ENCODE measurements around the gene AOPEP. TPM values are rescaled to one million over a fixed set of nuclear protein-coding genes. Genes with fewer than 3 reads are reported as not detected.

The AOPEP gene
- polyA plus RNA-seq, 4 donors = 23.5 to 54.6 (median 50.4) TPM

DNA sequence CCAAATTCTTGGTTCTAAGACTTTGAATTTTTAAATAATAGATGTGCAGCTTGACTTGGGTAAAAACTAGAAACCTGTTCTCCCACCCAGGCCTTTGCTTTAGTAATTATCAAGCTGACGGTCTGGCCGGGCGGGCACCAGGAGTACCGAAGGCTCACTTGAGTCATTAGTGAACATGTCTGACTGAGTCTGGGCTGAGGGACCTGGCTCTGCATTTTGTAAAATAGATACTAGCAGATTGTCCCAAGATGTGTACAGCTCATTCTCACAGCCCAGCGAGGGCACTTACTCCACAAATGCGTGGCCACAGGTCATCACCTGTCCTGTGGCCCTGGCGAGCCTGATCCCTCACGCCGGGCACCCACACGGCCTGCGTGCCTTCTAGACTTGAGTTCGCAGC is 374.8 kb downstream of the AOPEP start:
- DNase-seq (ENCODE audit: low read depth in 4 of 4, low spot score in 3 of 4) = no peak

DNA sequence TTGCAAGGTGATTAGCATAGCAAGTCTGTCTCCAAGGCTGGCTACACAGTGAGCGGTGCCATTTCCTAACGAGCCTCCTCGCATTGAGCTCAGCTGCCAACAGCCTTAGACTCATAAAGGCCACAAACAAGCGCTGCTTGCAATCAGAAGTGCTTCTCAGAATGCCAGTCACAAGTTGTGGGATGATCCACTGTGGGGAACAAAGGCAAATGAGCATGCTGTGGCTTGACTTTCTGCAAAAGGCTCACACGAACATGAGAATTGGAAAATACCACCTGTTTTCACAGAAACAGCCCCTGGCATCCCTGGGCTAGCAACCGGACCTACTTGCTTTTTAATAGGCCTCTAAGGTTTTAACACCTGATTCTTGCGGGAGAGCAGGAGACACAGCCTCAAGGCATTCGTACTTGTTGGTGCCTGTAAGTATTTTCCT is 375.5 kb downstream of the AOPEP start:
- DNase-seq (ENCODE audit: low read depth in 4 of 4, low spot score in 3 of 4) = no peak

DNA sequence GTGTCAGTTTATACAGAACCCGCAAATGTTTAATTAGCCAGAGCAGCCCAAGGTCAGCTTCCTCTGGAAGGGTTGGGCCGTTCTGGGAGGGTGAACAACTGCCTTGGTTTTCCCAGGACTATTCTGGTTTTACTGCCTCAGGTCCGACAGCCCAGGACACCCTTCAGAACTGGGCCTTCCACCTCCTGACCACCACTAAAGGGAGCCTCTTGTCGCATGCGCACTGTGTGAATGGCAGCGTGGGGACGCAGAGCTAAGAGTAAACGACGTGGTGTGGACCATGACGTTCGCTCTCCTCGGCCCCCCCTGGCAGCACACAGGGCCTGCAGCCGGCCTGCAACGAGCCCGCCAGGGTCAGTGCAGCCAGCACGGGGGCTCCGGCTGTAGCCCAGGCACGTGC is 376.1 kb downstream of the AOPEP start:
- DNase-seq (ENCODE audit: low read depth in 4 of 4, low spot score in 3 of 4) = no peak

DNA sequence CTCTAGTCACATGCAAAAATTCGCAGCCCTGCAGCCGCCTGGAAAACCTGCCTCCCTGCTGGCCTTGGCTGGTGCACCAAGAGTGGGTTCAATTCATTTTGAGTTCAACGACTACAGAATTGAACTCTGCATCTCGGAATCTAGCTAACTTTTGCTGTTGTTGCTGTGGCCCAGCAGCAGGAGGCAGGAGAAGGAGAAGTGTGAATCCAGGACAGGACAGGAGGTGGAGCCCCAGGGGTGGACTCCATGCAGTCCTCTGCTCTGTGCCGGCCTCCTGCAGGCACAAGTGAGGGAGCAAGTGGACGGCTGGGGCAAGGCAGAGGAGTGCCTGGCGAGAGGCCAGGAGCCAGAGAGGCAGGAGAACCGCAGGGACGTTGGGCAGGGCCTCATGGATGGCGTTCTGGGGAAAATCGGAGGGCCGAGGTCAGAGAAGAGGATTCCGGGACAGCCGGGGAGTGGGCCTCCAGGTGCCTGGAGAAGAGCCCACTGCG is 376.8 kb downstream of the AOPEP start:
- no peak for DNase-seq (ENCODE audit: low read depth in 4 of 4, low spot score in 3 of 4)

DNA sequence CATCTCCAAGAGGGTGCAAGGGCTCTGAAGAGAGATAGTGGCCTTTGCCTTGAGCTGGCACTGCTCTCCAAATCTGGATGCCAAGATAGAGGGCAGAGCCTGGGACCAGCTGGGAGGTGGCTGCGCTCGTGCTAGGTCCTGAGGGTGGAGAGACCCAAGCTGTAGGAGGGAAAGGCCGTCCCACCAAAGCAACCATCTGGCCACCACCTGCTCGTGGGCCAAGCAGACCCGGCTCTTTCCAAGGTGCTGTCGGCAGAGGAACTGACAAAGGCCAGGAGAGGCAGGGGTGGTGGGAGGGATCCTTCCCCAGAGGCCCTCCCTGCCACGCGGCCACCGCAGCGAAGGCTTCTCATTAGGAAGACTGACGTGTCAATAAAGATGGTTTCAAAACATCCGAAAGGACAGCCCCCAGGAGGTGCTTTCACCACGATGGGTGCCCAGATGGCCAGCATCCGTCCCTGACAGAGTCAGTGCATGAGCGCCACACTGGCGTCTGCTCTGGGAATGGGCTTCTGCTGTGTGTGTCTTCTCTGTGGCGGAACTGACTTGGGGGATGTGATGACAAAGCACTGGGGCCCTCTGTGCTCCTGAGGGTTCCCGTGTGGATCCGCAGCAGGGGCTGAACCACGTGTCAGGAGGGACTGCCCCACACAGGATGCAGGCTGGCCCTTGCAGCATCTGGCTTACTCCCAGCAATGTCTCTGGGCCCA is 377.5 kb downstream of the AOPEP start:
- DNase-seq (ENCODE audit: low read depth in 4 of 4, low spot score in 3 of 4) = no peak

DNA sequence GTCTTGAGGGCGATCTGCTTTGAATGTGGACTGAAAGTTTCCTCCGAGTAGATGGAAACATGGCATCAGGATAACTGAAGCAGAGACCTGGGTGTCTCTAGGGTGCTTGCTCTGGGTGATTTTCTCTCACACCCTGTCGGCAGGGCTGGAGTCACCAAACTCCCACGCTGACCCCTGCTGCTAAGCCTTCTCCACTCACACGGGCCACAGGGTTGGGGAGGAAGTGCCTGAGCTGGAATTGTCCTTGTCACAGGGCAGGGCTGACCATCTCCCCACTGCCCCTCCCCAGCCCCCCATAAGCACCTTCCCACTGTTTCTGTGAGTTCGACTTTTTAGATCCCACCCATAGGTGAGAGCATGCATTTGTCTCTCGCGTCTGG is 378.1 kb downstream of the AOPEP start:
- DNase-seq (ENCODE audit: low read depth in 4 of 4, low spot score in 3 of 4) = no peak

DNA sequence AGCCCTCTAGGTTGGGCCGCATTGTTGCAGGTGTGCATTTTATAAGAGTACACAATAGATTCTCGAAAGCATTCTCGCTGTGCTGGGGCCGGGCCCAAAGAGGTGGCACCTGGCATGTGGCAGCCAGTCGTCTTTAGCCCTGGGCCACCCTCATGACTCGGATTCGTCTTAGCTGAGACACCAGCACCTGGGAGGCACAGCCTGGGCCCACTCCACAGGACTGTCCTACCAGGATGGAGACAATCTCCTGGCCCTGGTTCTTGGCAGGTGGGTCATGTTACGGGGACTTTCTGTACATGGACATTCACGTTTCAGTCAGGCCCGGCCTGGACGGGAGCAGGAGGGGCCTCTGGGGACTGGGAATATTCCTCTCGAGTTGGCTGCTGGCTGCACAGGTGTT is 378.5 kb downstream of the AOPEP start:
- no peak for DNase-seq (ENCODE audit: low read depth in 4 of 4, low spot score in 3 of 4)

DNA sequence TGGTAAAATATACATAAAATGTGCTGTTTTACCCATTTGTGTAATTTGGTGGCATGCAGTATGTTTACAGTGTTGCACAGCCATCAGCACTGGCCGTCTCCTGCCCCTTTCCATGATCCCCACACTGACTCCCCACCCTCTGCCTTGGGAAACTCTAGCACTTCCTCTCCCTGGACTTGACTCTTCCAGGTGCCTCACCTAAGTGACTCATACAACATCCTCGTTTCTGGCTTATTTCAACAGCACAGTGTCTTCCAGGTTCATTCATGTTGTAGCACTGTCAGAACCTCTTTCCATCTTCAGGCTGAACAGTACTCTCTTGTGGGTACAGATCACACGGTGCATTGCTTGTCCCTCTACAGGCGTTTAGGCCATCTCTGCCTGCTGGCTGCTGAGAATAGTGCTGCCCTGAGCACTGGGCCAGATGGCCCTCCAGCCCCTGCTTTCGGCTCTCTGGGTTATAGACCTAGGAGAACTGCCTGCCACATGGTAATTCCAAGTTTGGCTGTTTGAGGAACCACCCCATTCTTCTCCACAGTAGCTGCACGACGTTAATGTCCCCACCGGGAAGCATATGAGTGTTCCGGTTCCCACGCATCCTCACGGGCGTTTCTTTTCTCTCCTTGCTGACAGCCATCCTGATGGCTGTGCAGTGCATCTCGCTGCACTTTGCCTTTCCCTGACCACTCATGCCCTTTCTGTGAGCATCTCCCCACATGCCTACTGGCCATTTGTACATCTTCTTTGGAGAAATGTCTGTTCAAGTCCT is 379.2 kb downstream of the AOPEP start:
- DNase-seq (ENCODE audit: low read depth in 4 of 4, low spot score in 3 of 4) = no peak

DNA sequence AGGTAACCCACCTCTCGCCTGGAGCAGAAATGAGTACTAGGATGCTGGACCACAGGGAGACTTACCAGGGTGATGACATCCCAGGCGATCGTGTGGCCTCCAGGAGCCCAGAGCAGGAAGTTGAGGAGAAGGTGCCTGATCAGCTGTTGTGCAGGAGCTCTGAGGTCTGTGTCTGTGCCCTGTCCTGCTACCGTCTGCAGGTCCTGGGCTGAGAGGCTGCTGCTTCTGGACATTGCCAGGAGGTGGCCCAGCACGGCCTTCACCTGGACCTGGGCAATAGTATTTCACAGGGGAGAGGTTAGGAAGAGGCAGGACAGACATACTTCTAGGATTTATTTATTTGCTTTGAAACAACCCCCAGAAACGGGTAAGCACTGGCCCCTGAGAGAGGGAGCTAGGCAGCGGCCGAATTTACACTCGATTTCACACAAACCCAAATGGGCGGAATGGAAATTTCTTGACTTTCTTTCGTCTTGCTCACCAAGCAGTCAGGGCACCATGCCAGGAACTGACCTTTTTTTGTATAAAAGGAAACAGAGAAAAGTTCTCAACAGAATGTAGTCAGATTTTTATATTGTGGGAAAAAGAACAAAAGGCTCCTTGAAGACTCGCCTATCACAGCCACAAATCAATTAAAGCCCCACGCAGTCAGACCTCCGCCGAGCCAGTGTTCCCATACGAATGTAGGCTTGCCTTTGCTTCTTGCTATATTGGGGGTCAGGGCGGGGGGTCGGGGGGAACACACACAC is 380.7 kb downstream of the AOPEP start:
- DNase-seq (ENCODE audit: low read depth in 4 of 4, low spot score in 3 of 4) = no peak

DNA sequence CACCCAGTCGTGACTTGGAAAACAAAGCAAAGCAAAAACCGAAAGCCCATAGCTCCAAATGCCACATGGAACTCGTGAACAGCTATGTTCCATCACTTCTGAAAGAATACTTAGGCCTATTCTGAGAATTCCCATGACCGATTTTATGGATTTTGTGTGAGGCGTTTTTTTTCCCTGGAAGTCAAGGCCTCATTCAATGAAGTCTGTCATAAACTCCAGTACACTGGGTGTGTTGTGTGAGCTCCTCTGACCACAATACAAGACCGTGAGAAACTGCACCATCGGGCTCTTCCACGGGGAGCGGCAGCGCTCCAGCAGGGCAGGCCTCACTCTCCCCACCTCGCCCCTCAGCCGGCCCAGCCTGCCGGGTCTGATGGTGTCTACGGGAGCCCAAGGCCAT is 381.5 kb downstream of the AOPEP start:
- DNase-seq (ENCODE audit: low read depth in 4 of 4, low spot score in 3 of 4) = no peak

DNA sequence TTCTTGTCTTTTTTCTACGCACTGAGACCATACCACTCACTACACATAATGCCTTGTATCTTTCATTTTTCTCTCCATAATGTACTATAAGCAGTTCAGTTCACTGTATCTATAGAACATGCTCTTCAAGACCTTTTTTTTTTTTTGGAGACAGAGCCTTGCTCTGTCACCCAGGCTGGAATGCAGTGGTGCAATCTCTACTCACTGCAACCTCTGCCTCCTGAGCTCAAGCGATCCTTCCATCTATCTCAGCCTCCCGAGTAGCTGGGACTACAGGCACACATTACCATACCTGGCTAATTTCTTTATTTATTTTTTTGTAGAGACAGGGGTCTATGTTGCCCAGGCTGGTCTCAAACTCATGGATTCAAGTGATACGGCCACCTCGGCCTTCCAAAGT is 382.3 kb downstream of the AOPEP start:
- no peak for DNase-seq (ENCODE audit: low read depth in 4 of 4, low spot score in 3 of 4)

DNA sequence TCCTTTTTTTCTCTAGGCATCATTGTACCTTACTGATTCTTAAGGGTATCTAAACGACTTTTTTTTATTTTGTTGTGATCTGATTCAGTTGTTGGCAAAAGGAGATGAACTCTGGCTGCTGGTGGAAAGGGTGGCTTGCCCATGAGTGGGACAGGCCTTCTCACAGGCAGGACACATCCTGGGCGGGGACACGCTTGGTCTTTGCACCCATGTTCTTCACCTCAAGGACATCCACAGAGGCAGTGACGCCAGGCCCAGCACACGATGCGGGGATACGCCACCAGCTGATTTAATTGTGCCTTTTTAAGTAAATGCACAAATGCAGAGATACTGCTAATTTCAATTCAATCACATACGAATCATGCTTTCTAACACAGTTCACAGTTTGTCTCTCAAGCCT is 383.0 kb downstream of the AOPEP start:
- DNase-seq (ENCODE audit: low read depth in 4 of 4, low spot score in 3 of 4) = no peak

DNA sequence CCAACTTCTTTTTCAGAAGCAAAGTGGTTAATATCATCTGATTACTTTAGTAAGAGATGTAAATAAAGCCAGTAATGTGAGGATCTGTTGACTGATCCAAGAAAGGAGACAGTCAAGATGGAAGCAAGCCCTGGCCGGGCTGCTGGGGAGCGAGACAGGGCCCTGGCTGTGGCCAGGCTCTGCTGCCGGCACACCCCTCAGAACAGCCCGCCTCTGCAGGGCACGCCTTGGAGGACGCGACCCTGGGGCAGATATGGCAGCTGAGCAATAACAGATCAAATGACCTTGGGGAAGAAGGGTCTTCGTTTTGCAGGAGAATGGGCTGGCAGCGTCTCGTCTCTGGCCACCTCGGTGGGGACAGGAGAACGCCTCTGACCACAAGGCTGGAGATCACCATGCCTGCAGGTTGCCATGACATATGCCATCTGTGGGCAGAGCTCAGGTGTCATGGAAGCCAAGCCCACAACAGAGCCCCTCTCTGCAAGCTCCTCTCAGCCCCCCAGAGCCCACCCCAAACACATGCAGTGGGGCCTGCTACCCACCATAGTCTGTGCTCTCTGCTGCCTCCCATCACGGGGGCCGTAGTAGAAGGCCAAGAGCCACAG is 384.5 kb downstream of the AOPEP start:
- DNase-seq (ENCODE audit: low read depth in 4 of 4, low spot score in 3 of 4) = no peak

DNA sequence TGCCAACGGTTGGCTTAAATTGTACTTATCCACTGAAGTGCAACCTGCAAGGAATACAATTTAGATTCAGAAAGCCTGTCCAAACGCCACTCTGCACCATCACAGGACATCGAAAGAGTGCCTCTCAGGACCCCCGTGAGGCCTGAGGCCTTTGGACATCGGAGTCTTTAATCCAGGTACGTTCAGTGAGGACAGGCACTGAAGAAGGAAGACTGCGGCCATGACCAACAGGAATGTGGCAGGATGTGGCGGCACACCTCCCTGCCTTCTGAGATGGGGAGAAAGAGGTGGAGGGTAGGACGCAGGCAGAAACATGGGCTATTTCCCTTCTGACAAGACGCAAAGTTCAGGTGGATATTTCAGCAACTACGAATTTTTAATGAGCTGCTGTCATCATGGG is 385.2 kb downstream of the AOPEP start:
- DNase-seq (ENCODE audit: low read depth in 4 of 4, low spot score in 3 of 4) = no peak

DNA sequence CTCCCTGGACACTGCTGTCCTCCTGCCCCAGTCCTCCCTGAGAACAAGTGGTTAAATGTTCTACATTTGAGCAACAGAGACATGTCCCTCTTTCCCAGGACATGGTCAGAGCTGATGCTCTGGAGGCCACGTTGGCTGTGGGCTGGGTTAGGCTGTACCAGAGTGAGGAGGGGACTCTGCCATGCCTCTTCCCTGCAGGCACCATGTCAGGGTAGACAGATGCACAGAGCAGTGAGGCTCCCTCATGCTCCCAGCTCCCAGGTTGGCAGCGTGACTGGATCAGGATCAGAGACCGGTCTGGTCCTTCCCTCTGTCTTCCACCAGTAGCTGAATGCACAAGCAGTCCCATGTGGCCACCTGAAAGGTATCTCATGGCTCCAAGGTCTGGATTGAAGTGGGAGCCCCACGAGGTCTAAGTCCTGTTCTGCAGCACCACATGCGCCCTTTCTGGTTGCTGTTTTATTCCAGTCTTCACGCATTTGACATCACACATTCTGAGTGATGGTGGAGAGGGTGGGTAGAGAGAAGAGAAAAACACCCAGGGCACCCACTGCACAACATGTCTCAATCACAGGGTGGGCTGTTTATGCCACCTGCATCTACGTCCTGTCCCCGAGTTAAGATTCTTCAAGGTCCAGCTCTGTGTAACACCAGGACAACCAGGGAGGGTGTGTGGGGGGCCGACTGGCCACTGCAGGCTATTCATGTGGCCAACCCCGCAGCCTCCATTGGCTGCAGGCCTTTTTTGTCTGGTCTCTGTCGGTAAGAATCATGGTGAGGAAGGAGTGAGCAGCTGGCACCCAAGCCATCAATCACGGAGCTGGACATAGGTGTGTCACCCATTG is 386.2 kb downstream of the AOPEP start:
- no peak for DNase-seq (ENCODE audit: low read depth in 4 of 4, low spot score in 3 of 4)

DNA sequence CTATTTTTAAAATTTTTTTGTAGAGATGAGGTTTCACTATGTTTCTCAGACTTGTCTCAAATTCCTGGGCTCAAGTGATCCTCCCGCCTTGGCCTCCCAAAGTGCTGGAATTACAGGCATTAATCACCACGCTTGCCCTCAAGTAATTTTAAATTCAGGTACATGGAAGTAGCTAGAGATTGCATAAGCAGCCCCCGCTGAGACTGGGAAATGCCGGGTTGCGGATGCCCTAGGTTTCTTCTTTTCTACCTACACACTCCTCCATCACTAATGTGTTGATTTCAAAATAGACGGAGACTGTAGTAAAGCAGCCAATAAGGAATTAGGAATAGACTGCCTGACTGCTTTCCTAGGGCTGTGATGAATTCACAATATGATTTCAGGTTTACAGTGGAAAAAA is 388.6 kb downstream of the AOPEP start:
- DNase-seq (ENCODE audit: low read depth in 4 of 4, low spot score in 3 of 4) = no peak

DNA sequence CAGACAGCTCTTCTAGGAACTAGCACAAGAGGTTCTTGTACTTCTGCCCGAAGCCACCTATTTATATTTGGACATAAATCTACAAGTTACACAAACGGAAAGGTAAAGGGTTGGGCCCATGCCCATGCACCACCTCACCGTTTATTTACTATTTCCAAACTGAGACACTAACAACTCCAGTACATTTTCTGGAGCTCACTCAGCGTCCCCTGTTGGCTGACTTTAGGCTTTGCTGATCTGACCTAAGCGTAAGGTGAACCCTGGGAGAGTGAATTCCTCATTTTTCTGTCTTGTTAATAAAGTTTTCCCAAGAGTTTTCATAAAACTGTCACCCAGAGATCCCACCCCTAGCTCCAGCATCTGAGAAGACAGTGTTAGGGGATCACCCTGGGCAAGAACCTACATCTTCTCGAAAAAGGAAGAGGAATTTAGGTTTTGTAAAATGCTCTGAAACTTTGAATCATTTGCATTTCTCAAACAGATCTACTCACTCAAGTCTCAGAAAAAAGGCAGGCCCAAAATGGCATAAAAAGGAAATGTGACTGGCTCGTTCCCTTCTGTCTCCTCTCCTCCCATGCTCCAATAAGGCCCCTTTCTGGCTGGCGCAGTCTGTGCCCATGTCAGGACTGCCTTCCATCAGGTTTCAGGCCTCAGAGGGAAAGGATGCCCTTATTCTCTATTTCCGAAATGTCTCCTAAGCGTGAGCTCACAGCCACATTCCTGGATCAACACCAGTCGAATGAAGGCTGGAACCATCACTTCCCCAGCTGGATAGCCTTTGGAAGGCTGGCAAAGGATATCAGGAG is 389.7 kb downstream of the AOPEP start:
- no peak for DNase-seq (ENCODE audit: low read depth in 4 of 4, low spot score in 3 of 4)

DNA sequence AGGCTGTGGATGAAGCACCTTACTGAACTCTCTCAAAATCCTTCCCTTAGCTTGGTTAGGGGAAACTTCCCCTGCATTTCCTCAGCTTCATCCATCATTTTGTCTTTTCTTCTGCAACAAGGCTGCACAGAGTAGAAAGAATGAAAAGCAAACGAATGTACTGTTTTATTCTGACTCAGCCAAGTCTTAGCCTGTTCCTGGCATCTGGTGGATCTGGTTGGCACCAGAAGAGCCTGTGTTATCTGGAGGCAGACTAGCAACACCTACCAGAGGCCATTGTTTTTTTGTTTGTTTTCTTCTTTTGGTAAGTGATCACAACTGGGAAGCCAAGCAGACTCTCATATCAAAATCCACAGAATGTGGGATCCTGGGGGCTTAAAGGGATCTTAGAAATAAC is 390.3 kb downstream of the AOPEP start:
- no peak for DNase-seq (ENCODE audit: low read depth in 4 of 4, low spot score in 3 of 4)

DNA sequence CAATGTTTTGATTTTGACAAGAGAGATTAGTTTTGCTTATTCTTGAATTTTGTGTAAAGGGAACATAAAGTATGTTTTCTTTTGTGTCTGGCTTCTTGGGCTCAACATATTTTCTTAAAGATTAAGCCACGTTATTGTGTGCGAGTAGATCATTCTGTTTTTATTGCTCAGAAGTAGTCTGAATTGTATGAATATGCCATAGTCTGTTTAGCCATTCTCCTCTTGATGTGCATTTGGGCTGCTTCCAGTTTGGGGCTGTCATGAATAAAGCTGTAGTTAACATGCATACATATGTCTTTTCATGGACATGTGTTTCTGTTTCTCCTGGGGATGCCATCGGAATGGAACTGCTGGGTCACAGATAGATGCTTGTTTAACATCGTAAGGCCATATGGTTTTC is 392.1 kb downstream of the AOPEP start:
- no peak for DNase-seq (ENCODE audit: low read depth in 4 of 4, low spot score in 3 of 4)

All from left renal pelvis (tissue), 4 donors.